Measurements from ENCODE around the gene PXMP4. TPM values are rescaled to one million over a fixed set of nuclear protein-coding genes. Genes with fewer than 3 reads are reported as not detected.

The PXMP4 gene
- total RNA-seq, 2 donors from 2014 or later, result 5.2 to 9.0 TPM

Other genes with a start within 250 kb of the PXMP4 start
- gene CBFA2T2, start 230.2 kb downstream of the PXMP4 start, total RNA-seq, result 10 to 100 TPM; 11.0 to 12.0 TPM
- gene C20orf144, start 58.0 kb downstream of the PXMP4 start, total RNA-seq, result not detected
- gene ACTL10, start 53.4 kb downstream of the PXMP4 start, total RNA-seq, result 1 to 10 TPM; 1.2 to 1.4 TPM
- 10 to 100 TPM; 25.5 to 36.6 TPM for gene NECAB3, start 45.9 kb downstream of the PXMP4 start, total RNA-seq
- gene E2F1, start 33.9 kb downstream of the PXMP4 start, total RNA-seq, result 1 to 10 TPM; 2.0 to 2.2 TPM
- gene ZNF341, start 11.7 kb upstream of the PXMP4 start, total RNA-seq, result 1 to 10 TPM; 1.8 to 2.0 TPM
- 100 to 1,000 TPM in 1 of 2 donors, 10 to 100 TPM in 1; 79.2 to 104 TPM for gene CHMP4B, start 91.0 kb upstream of the PXMP4 start, total RNA-seq

Measured in posterior vena cava (tissue), 2 donors.